Natural killer cell (primary cell): ENCODE measurements around the gene MYBPC2. TPM values are rescaled to one million over a fixed set of nuclear protein-coding genes. Genes with fewer than 3 reads are reported as not detected.

Experiments
- ATAC-seq, 3 donors: fragments of 150-1000 bp in 2 of 3; fragments of 200-7000 bp in 1 of 3; cut with Tn5 transposase; 1 replicate in 1 of 3; 2 replicates in 2 of 3; pipeline ENCODE4 v1.10.0; 2021; ENCODE audit warnings: mild to moderate bottlenecking in 2 of 3, moderate library complexity in 2 of 3
- DNase-seq, 2 donors: peaks; one replicate each; pipeline versions ENCODE4 v3.0.0 to v3.0.0-alpha.2; 2013 to 2021; ENCODE audit warnings: mixed read lengths in 1 of 2
- H3K27ac ChIP-seq: one replicate; pipeline ENCODE4 v1.5.1; 2013; ENCODE audit warnings: mild to moderate bottlenecking, low read length
- H3K27me3 ChIP-seq: one replicate; pipeline ENCODE4 v1.6.1; 2013; ENCODE audit warnings: low read length; ENCODE audit not compliant: control insufficient read depth, insufficient read depth
- H3K36me3 ChIP-seq: one replicate; pipeline ENCODE4 v1.6.1; 2013; ENCODE audit warnings: low read length; ENCODE audit not compliant: control insufficient read depth, insufficient read depth
- H3K4me1 ChIP-seq: one replicate; pipeline ENCODE4 v1.6.1; 2013; ENCODE audit warnings: low read length; ENCODE audit not compliant: control insufficient read depth, insufficient read depth
- H3K4me3 ChIP-seq: one replicate; pipeline ENCODE4 v1.5.1; 2013; ENCODE audit warnings: low read length
- H3K9me3 ChIP-seq: one replicate; pipeline ENCODE4 v1.6.1; 2013; ENCODE audit warnings: low read length; ENCODE audit not compliant: control insufficient read depth, insufficient read depth
- H3K27ac Mint-ChIP-seq, 2 donors: one replicate each; pipeline ENCODE4 v1.8.0; 2022; ENCODE audit warnings: mild to moderate bottlenecking in 2 of 2, mixed read lengths in 2 of 2, moderate library complexity in 1 of 2
- H3K27me3 Mint-ChIP-seq, 2 donors: one replicate each; pipeline ENCODE4 v1.8.0; 2022; ENCODE audit warnings: low read depth in 2 of 2, mixed read lengths in 2 of 2
- H3K36me3 Mint-ChIP-seq: one replicate; pipeline ENCODE4 v1.8.0; 2022; ENCODE audit warnings: mixed read lengths
- H3K4me1 Mint-ChIP-seq, 2 donors: one replicate each; pipeline ENCODE4 v1.8.0; 2022; ENCODE audit warnings: mixed read lengths in 2 of 2
- H3K4me3 Mint-ChIP-seq: one replicate; pipeline ENCODE4 v1.8.0; 2022; ENCODE audit warnings: mild to moderate bottlenecking, moderate library complexity, mixed read lengths
- H3K9me3 Mint-ChIP-seq, 2 donors: one replicate each; pipeline ENCODE4 v1.8.0; 2022; ENCODE audit warnings: mixed read lengths in 2 of 2
- CTCF ChIP-seq: fragments of 200-600 bp; IDR thresholded peaks from one replicate; pipeline ENCODE4 v1.8.0; 2022; ENCODE audit warnings: antibody characterized with exemption
- WGBS: methylation state at CpG from one replicate; pipeline ENCODE4 v1.1.7; 2013; ENCODE audit warnings: missing lambda C conversion rate; ENCODE audit not compliant: insufficient coverage; 5-methylcytosine and 5-hydroxymethylcytosine counted together
- intact Hi-C: fragments of 100-400 bp; cut with micrococcal nuclease; formaldehyde crosslinking; loops from one replicate; pipeline ENCODE4 v1.14.2; 2022
- total RNA-seq, 4 donors: library from RNA; stranded (reverse); fragments of 120-200 nt in 1 of 4; gene quantifications; one replicate each; pipeline versions ENCODE4 v1.2.3 to v1.2.4, GENCODE V29; 2013 to 2022

Gene MYBPC2
- total RNA-seq, 3 donors from 2014 or later (not counting 1 experiment from before 2014, with no cell fraction given) = 0.09 to 0.15 TPM; not detected in 1

- ATAC-seq = no peak
- peak overlapping the region; percentile 76 for H3K27ac ChIP-seq
Measured at GRCh38 chr19:50475736-50476223, 43.1 kb downstream of the MYBPC2 start.

DNA sequence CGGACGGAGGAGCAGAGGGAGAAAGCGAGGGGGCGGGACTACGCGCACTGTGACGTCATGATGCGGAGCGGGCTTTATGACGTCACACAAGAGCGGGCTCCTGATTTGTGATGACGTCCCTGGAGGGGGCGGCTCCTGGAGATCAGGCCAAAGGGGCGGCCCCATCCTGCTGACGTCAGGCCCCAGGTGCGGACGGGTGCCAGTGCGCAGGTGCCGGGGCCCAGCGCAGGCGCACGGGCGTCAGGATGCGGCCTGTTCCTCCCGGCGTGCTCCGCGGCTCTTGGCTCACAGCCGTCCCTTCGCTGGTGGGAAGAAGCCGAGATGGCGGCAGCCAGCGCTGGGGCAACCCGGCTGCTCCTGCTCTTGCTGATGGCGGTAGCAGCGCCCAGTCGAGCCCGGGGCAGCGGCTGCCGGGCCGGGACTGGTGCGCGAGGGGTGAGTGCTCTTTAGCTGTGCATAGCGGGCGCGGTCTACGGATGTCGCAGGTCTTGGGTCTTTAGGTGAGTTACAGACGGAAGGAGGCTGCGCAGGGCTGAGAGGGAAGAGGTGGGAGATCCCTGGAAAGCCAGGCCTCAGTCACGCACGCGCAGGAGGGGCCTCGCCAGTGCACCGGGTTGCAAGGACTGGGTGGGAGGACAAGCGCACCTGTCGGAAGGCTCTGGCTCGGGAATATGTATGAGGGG is 43.7 kb downstream of the MYBPC2 start, which contains the start of the genes EMC10 and GARIN5A:
TSS of gene EMC10 (plus strand) at position 284 of the 683 bp plus-strand sequence. CDS start at position 322, 38 bp downstream.
TSS of gene GARIN5A (minus strand) at position 625 of the 683 bp plus-strand sequence. CDS start at position 165, 460 bp downstream.
- Histone ChIP-seq H3K4me1 (peaks cover 25% of the 10 kb centered on the region), H3K4me3 (peak within 1 kb of the TSS; percentile 78), H3K9me3 (peaks cover 3% of the 10 kb centered on the region), H3K27me3 (no peaks in the 10 kb centered on the region), H3K36me3 (peaks cover 29% of the 10 kb centered on the region), H3K27ac (peak within 1 kb of the TSS; percentile 76)
- peak within 1 kb of the TSS; percentile 91 to 99 for H3K27ac Mint-ChIP-seq
- WGBS = 5% methylated on average over 58 of the region's 58 CpGs
- H3K9me3 Mint-ChIP-seq = no peaks in the 10 kb centered on the region
- ATAC-seq (peak; percentile 94 to 96 (median 96)), DNase-seq (peak; percentile 94 to 98)
- H3K4me1 Mint-ChIP-seq = peaks cover 30 to 48% of the 10 kb centered on the region in 2 donors
- no peaks in the 10 kb centered on the region for H3K36me3 Mint-ChIP-seq
- peak within 1 kb of the TSS; percentile 99 for H3K4me3 Mint-ChIP-seq
- H3K27me3 Mint-ChIP-seq = no peaks in the 10 kb centered on the region
- intact Hi-C loops = loop anchor here (1.0 to 5.0 kb wide), 2 partner anchors 35 to 119 kb away; partner anchors contain the start of gene JOSD2
- no peak for TF ChIP-seq CTCF

More at GRCh38 chr19:50475736-50476223, 43.1 kb downstream of the MYBPC2 start:
- peaks cover 25 to 42% of the 10 kb centered on the region in 2 donors for H3K4me1 Mint-ChIP-seq
- WGBS = 85% methylated on average over 29 of the region's 29 CpGs
- H3K36me3 Mint-ChIP-seq = no peaks in the 10 kb centered on the region
- Histone ChIP-seq H3K4me1 (peaks cover 25% of the 10 kb centered on the region), H3K27me3 (no peaks in the 10 kb centered on the region), H3K4me3 (peak overlapping the region; percentile 78), H3K36me3 (peaks cover 23% of the 10 kb centered on the region), H3K9me3 (peaks cover 3% of the 10 kb centered on the region)
- H3K27ac Mint-ChIP-seq = peak overlapping the region; percentile 91 to 99
- DNase-seq = no peak
- H3K27me3 Mint-ChIP-seq = no peaks in the 10 kb centered on the region
- no peaks in the 10 kb centered on the region for H3K9me3 Mint-ChIP-seq
- H3K4me3 Mint-ChIP-seq = peak overlapping the region; percentile 99
- intact Hi-C loops = loop anchor here (1.0 to 5.0 kb wide), 2 partner anchors 36 to 118 kb away; partner anchors contain the start of gene JOSD2
- TF ChIP-seq CTCF = no peak

GRCh38 chr19:50476907-50477238 is 44.2 kb downstream of the MYBPC2 start:
- Histone ChIP-seq H3K4me3 (peak overlapping the region; percentile 78), H3K36me3 (peaks cover 31% of the 10 kb centered on the region), H3K27me3 (no peaks in the 10 kb centered on the region), H3K9me3 (peaks cover 3% of the 10 kb centered on the region), H3K27ac (peak overlapping the region; percentile 76), H3K4me1 (peaks cover 25% of the 10 kb centered on the region)
- Mint-ChIP-seq H3K27ac (peak overlapping the region; percentile 91 to 99), H3K4me3 (peak overlapping the region; percentile 99), H3K27me3 (no peaks in the 10 kb centered on the region), H3K9me3 (no peaks in the 10 kb centered on the region), H3K4me1 (peaks cover 30 to 48% of the 10 kb centered on the region in 2 donors), H3K36me3 (no peaks in the 10 kb centered on the region)
- no peak for DNase-seq
- intact Hi-C loops = loop anchor here (1.0 to 5.0 kb wide), 2 partner anchors 34 to 120 kb away; partner anchors contain the start of gene JOSD2
- TF ChIP-seq CTCF = no peak
- no peak for ATAC-seq
- WGBS = 21% methylated on average over 20 of the region's 20 CpGs
